A549 (cell line): Measurements from ENCODE around the gene GATB. TPM values are rescaled to one million over a fixed set of nuclear protein-coding genes. Genes with fewer than 3 reads are reported as not detected.

Source experiments
- ATAC-seq, 2 experiments: fragments of 200-7000 bp in 1 of 2; fragments of >200 bp in 1 of 2; cut with Nextera tagmentation in 1 of 2; cut with Tn5 transposase in 1 of 2; 3 replicates each; pipeline versions ENCODE4 v1.8.0 to v1.9.1; 2018 to 2020; ENCODE audit warnings: mild to moderate bottlenecking in 1 of 2, moderate library complexity in 1 of 2
- CTCF ChIA-PET: fragments of 300-600 bp; sonication (Branson Sonifier 250); formaldehyde crosslinking; extraction: SDS; loops from one replicate; lab custom pipeline; 2021; ENCODE audit warnings: antibody characterized with exemption, inconsistent platforms; lab: Yijun Ruan, JAX
- POLR2A ChIA-PET: fragments of 350-600 bp; formaldehyde crosslinking; extraction: SDS; loops from one replicate; lab custom pipeline; 2021; ENCODE audit warnings: antibody characterized with exemption, inconsistent platforms; lab: Yijun Ruan, JAX
- DNase-seq, 2 experiments: peaks; one replicate each; pipeline versions ENCODE4 v3.0.0 to v3.0.0-alpha.2; 2011 to 2016; ENCODE audit warnings: low read depth in 1 of 2, low spot score in 1 of 2
- FAIRE-seq: peaks from 2 replicates; lab custom pipeline; 2011; peaks lifted over from hg19 to GRCh38; lab: Jason Lieb, UNC
- H3K27ac ChIP-seq, 2 experiments: fragments of >200 bp; sonication (Bioruptor Twin); formaldehyde crosslinking; 3 replicates each; pipeline ENCODE4 v1.5.1; 2016 to 2017
- H3K4me1 ChIP-seq: fragments of >200 bp; sonication (Bioruptor Twin); formaldehyde crosslinking; 3 replicates; pipeline ENCODE4 v1.6.1; 2016
- H3K4me2 ChIP-seq: fragments of >200 bp; sonication (Bioruptor Twin); formaldehyde crosslinking; 3 replicates; pipeline ENCODE4 v1.6.1; 2016
- H3K4me3 ChIP-seq: fragments of >200 bp; sonication (Bioruptor Twin); formaldehyde crosslinking; 3 replicates; pipeline ENCODE4 v1.5.1; 2016
- H3K9me3 ChIP-seq: fragments of >200 bp; sonication (Bioruptor Twin); formaldehyde crosslinking; 3 replicates; pipeline ENCODE4 v1.6.1; 2016
- BHLHE40 ChIP-seq: IDR thresholded peaks from 2 replicates; pipeline ENCODE4 v1.6.1; 2012; ENCODE audit warnings: low read depth, low read length, inconsistent platforms
- CEBPB ChIP-seq, 2 experiments: fragments of >200 bp in 1 of 2; sonication (Bioruptor Twin) in 1 of 2; formaldehyde crosslinking in 1 of 2; IDR thresholded peaks; 2 replicates each; pipeline ENCODE4 v1.6.1; 2012 to 2016
- CHD4 ChIP-seq: fragments of 200-600 bp; sonication (generic); IDR thresholded peaks from 2 replicates; pipeline ENCODE4 v1.6.1; 2016; ENCODE audit warnings: antibody characterized with exemption, mild to moderate bottlenecking, borderline replicate concordance
- EHF ChIP-seq: fragments of 250-450 bp; sonication (Bioruptor Pico); IDR thresholded peaks from 2 replicates; pipeline ENCODE4 v1.5.0; 2020; ENCODE audit warnings: mild to moderate bottlenecking
- EHMT2 ChIP-seq: fragments of 200-600 bp; sonication (generic); IDR thresholded peaks from 2 replicates; pipeline ENCODE4 v1.6.1; 2016; ENCODE audit warnings: antibody characterized with exemption, low read depth, mild to moderate bottlenecking, moderate library complexity
- EP300 ChIP-seq, 2 experiments: fragments of >200 bp; sonication (Bioruptor Twin); formaldehyde crosslinking; IDR thresholded peaks; 2 replicates in 1 of 2; 3 replicates in 1 of 2; pipeline ENCODE4 v1.6.1; 2016 to 2017
- FOSL2 ChIP-seq, 2 experiments: fragments of 450-650 bp in 1 of 2; fragments of >200 bp in 1 of 2; sonication (Bioruptor Twin) in 1 of 2; formaldehyde crosslinking; IDR thresholded peaks; 2 replicates each; pipeline versions ENCODE4 v1.5.0 to v1.6.1; 2016 to 2020; ENCODE audit warnings: mild to moderate bottlenecking in 1 of 2, moderate library complexity in 1 of 2
- HDAC2 ChIP-seq: fragments of 200-600 bp; sonication (generic); IDR thresholded peaks from 2 replicates; pipeline ENCODE4 v1.6.1; 2016
- JUN ChIP-seq, 2 experiments: fragments of >200 bp; sonication (Bioruptor Twin); formaldehyde crosslinking; IDR thresholded peaks; 2 replicates in 1 of 2; 3 replicates in 1 of 2; pipeline ENCODE4 v1.6.1; 2016 to 2017
- KDM5A ChIP-seq: fragments of 200-600 bp; sonication (generic); IDR thresholded peaks from 2 replicates; pipeline ENCODE4 v1.6.1; 2016; ENCODE audit warnings: antibody characterized with exemption, mild to moderate bottlenecking
- MAZ ChIP-seq: fragments of 150-350 bp; IDR thresholded peaks from 2 replicates; pipeline ENCODE4 v1.6.1; 2014; ENCODE audit warnings: antibody characterized with exemption, low read depth, low read length, borderline replicate concordance
- PHF8 ChIP-seq: fragments of 200-600 bp; sonication (generic); IDR thresholded peaks from 2 replicates; pipeline ENCODE4 v1.6.1; 2016; ENCODE audit warnings: low read depth, mild to moderate bottlenecking, antibody characterized with exemption, moderate library complexity, borderline replicate concordance
- SMC3 ChIP-seq: fragments of >200 bp; sonication (Bioruptor Twin); formaldehyde crosslinking; IDR thresholded peaks from 3 replicates; pipeline ENCODE4 v1.6.1; 2018; ENCODE audit warnings: inconsistent platforms
- SREBF2 ChIP-seq: fragments of 450-650 bp; IDR thresholded peaks from 2 replicates; pipeline ENCODE4 v1.6.1; 2014; ENCODE audit warnings: mild to moderate bottlenecking, moderate library complexity
- TFCP2L1 ChIP-seq: fragments of 250-450 bp; sonication (Bioruptor Pico); IDR thresholded peaks from 2 replicates; pipeline ENCODE4 v1.5.0; 2021; ENCODE audit warnings: mild to moderate bottlenecking
- TP53 ChIP-seq: fragments of 250-450 bp; sonication (Bioruptor Pico); IDR thresholded peaks from 2 replicates; pipeline ENCODE4 v1.5.0; 2021; ENCODE audit warnings: mild to moderate bottlenecking, moderate library complexity
- ZFP36 ChIP-seq: fragments of 450-650 bp; IDR thresholded peaks from 2 replicates; pipeline ENCODE4 v1.6.1; 2014; ENCODE audit warnings: borderline replicate concordance; ENCODE audit not compliant: partially characterized antibody
- ZSCAN20 ChIP-seq: fragments of 250-450 bp; sonication (Bioruptor Pico); IDR thresholded peaks from 2 replicates; pipeline ENCODE4 v1.8.0; 2022; ENCODE audit warnings: mild to moderate bottlenecking, moderate library complexity
- WGBS: methylation state at CpG from one replicate; pipeline ENCODE4 v1.1.6; 2017; ENCODE audit errors: missing lambda C conversion rate; 5-methylcytosine and 5-hydroxymethylcytosine counted together
- polyA plus RNA-seq, 4 experiments: library from polyadenylated mRNA; depleted of rRNA in 3 of 4; stranded (reverse); fragments of >200 nt; fragmentation: RNase III in 1 of 4; extraction: RNeasy Plus Mini Kit Qiagen cat#74134 plus additional on column Dnase treatment in 1 of 4; gene quantifications; 2 replicates in 3 of 4; 3 replicates in 1 of 4; pipeline ENCODE4 v1.2.3, GENCODE V29; 2011 to 2017
- TF ChIP-seq, protein P1 (sequence below): IDR thresholded peaks from 2 replicates; pipeline ENCODE4 v1.6.1; 2012
- TF ChIP-seq, protein P2 (sequence below): fragments of 150-350 bp; IDR thresholded peaks from 2 replicates; pipeline ENCODE4 v1.6.1; 2014; ENCODE audit warnings: low read depth, mild to moderate bottlenecking, low read length
- TF ChIP-seq, protein P3 (sequence below): fragments of 450-650 bp; IDR thresholded peaks from 2 replicates; pipeline ENCODE4 v1.6.1; 2014; ENCODE audit warnings: antibody characterized with exemption
- TF ChIP-seq, protein P4 (sequence below): IDR thresholded peaks from 2 replicates; pipeline ENCODE4 v1.6.1; 2012
- TF ChIP-seq, protein P5 (sequence below): fragments of >200 bp; sonication (Bioruptor Twin); formaldehyde crosslinking; IDR thresholded peaks from 3 replicates; pipeline ENCODE4 v1.5.1; 2016

Gene GATB
- polyA plus RNA-seq, 2 of the 4 experiments (the other 2 are of a cell fraction) = 12.1 to 17.8 TPM

DNA sequence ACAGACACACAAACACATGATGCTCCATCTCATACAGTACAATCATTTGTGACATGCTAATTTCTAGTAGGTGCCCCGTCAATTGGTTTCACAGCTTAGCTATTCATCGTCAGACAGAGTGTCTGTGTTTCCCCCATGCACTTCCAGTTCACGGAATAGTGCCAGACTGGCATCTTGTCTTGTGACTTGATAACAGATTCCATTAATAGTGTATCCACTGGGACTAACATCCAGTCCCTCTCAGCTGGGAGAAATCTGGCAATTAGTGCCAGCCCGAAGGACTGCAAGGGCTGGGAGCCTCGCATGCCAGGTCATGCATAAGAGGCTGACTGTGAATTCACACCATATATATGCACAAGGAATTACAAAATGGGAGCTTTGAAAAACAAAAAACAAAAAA is 20.2 kb upstream of the GATB start:
- 5% methylated on average over 5 of the region's 5 CpGs for WGBS
- H3K4me3 ChIP-seq = no peak overlapping the region
- H3K27ac ChIP-seq = no peak overlapping the region
- no peak for ATAC-seq
- H3K9me3 ChIP-seq = no peaks in the 10 kb centered on the region
- no peak for FAIRE-seq
- H3K4me2 ChIP-seq = no peak overlapping the region
- CTCF ChIA-PET = no interaction called here
- H3K4me1 ChIP-seq = no peaks in the 10 kb centered on the region
- no peak for DNase-seq
- POLR2A ChIA-PET = no interaction called here
- no peak for TF ChIP-seq CHD4
- TF ChIP-seq TP53 = no peak
- no peak for TF ChIP-seq EHMT2
- TF ChIP-seq JUN (IDR thresholded peaks at IDR 0.05) = no peak
- no peak for TF ChIP-seq SMC3
- TF ChIP-seq, protein P1, sequence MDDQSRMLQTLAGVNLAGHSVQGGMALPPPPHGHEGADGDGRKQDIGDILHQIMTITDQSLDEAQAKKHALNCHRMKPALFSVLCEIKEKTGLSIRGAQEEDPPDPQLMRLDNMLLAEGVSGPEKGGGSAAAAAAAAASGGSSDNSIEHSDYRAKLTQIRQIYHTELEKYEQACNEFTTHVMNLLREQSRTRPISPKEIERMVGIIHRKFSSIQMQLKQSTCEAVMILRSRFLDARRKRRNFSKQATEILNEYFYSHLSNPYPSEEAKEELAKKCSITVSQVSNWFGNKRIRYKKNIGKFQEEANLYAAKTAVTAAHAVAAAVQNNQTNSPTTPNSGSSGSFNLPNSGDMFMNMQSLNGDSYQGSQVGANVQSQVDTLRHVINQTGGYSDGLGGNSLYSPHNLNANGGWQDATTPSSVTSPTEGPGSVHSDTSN = no peak
- TF ChIP-seq HDAC2 = no peak
- TF ChIP-seq ZSCAN20 (CRISPR knock-in tag) = no peak
- TF ChIP-seq SREBF2 = no peak
- TF ChIP-seq, protein P2, sequence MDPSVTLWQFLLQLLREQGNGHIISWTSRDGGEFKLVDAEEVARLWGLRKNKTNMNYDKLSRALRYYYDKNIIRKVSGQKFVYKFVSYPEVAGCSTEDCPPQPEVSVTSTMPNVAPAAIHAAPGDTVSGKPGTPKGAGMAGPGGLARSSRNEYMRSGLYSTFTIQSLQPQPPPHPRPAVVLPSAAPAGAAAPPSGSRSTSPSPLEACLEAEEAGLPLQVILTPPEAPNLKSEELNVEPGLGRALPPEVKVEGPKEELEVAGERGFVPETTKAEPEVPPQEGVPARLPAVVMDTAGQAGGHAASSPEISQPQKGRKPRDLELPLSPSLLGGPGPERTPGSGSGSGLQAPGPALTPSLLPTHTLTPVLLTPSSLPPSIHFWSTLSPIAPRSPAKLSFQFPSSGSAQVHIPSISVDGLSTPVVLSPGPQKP = no peak

DNA sequence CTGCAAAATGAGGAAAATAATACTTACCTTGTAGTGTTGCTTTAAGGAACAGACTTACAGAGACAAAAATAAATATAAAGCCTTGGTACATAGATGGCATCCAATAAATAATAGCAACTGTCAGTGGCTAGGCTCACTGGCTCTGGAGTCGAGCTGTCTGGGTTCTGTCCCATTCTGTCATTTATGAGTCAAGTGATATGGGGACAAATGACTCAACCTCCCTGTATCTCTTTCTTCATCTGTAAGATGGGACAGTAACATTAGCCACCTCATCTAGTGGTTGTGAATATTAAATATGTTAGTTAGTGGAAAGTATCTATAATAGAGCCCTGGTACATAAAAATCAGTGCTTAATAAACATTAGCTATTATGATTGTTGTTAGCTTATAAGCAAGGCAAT is 16.7 kb upstream of the GATB start:
- no peak for DNase-seq
- no peak for FAIRE-seq
- Histone ChIP-seq H3K4me3 (no peak overlapping the region), H3K27ac (no peak overlapping the region), H3K4me2 (no peak overlapping the region), H3K4me1 (no peaks in the 10 kb centered on the region), H3K9me3 (peaks cover 7% of the 10 kb centered on the region; the same call in 1 of the 3 replicates)
- TF ChIP-seq KDM5A = no peak
- TF ChIP-seq TP53 = no peak
- no peak for TF ChIP-seq EHF (CRISPR knock-in tag)
- no peak for TF ChIP-seq BHLHE40
- no peak for TF ChIP-seq FOSL2 (IDR thresholded peaks at IDR 0.05)
- TF ChIP-seq FOSL2 (CRISPR knock-in tag; IDR thresholded peaks at IDR 0.05) = no peak
- no peak for TF ChIP-seq CEBPB (IDR thresholded peaks at IDR 0.05)
- TF ChIP-seq, protein P3, sequence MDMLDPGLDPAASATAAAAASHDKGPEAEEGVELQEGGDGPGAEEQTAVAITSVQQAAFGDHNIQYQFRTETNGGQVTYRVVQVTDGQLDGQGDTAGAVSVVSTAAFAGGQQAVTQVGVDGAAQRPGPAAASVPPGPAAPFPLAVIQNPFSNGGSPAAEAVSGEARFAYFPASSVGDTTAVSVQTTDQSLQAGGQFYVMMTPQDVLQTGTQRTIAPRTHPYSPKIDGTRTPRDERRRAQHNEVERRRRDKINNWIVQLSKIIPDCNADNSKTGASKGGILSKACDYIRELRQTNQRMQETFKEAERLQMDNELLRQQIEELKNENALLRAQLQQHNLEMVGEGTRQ = no peak
- no peak for TF ChIP-seq TFCP2L1
- TF ChIP-seq EHMT2 = no peak
- TF ChIP-seq, protein P4, sequence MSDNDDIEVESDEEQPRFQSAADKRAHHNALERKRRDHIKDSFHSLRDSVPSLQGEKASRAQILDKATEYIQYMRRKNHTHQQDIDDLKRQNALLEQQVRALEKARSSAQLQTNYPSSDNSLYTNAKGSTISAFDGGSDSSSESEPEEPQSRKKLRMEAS = no peak
- no peak for TF ChIP-seq HDAC2
- ChIA-PET POLR2A (no interaction called here), CTCF (interaction anchor here (1.1 kb wide), 1 partner anchor 24 kb away, joined by 4 read pairs; no protein-coding TSS in a partner anchor)
- WGBS = 0% methylated on average over 1 of the region's 1 CpG
- ATAC-seq = no peak

DNA sequence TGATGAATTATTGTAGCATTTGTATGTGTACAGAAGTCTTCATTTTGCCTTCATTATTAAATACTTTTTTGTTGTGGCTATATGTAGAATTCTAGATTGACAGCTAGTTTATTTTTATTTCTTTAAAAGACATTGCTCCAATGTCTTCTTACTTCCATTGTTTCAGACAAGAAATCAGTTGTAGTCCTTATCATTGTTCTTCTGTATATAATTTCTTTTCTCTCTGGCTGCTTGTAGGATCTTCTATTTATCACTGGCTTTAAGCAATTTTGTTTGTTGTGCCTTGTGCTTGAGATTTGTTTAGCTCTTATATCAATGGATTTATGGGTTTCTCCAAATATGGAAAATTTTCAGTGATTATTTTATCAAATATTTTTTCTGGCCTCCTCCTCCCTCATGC is 13.5 kb upstream of the GATB start:
- FAIRE-seq (no peak), ATAC-seq (no peak), DNase-seq (no peak)
- ChIA-PET POLR2A (no interaction called here), CTCF (no interaction called here)
- no peak overlapping the region for H3K27ac ChIP-seq
- no peak overlapping the region for H3K4me3 ChIP-seq
- no peak for TF ChIP-seq PHF8
- no peak for TF ChIP-seq ZFP36
- TF ChIP-seq, protein P5, sequence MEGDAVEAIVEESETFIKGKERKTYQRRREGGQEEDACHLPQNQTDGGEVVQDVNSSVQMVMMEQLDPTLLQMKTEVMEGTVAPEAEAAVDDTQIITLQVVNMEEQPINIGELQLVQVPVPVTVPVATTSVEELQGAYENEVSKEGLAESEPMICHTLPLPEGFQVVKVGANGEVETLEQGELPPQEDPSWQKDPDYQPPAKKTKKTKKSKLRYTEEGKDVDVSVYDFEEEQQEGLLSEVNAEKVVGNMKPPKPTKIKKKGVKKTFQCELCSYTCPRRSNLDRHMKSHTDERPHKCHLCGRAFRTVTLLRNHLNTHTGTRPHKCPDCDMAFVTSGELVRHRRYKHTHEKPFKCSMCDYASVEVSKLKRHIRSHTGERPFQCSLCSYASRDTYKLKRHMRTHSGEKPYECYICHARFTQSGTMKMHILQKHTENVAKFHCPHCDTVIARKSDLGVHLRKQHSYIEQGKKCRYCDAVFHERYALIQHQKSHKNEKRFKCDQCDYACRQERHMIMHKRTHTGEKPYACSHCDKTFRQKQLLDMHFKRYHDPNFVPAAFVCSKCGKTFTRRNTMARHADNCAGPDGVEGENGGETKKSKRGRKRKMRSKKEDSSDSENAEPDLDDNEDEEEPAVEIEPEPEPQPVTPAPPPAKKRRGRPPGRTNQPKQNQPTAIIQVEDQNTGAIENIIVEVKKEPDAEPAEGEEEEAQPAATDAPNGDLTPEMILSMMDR = no peak
- TF ChIP-seq EP300 (IDR thresholded peaks at IDR 0.05) = no peak
- no peak for TF ChIP-seq MAZ
- TF ChIP-seq ZSCAN20 (CRISPR knock-in tag) = no peak
- TF ChIP-seq SREBF2 = no peak
- no peaks in the 10 kb centered on the region for H3K4me1 ChIP-seq
- peaks cover 7% of the 10 kb centered on the region; the same call in 1 of the 3 replicates for H3K9me3 ChIP-seq
- H3K4me2 ChIP-seq = no peak overlapping the region
